GM23338 (cell line): ENCODE results near the gene KLHL25. TPM values are rescaled to one million over a fixed set of nuclear protein-coding genes. Genes with fewer than 3 reads are reported as not detected.

Source experiments
- ATAC-seq: fragments of 200-7000 bp; cut with Tn5 transposase; 3 replicates; pipeline ENCODE4 v1.9.1; 2020
- DNase-seq: peaks from one replicate; pipeline ENCODE4 v3.0.0-alpha.2; 2015; ENCODE audit warnings: low spot score
- H2AFZ ChIP-seq: fragments of 200-600 bp; sonication (generic); 2 replicates; pipeline ENCODE4 v1.8.0; 2016; ENCODE audit warnings: antibody characterized with exemption, mild to moderate bottlenecking, moderate library complexity
- H3F3A ChIP-seq: fragments of 200-600 bp; sonication (generic); replicated peaks from 2 replicates; pipeline ENCODE4 v1.8.0; 2017; ENCODE audit warnings: antibody characterized with exemption, mixed run types, low read depth
- H3K27ac ChIP-seq: fragments of 200-600 bp; sonication (generic); 2 replicates; pipeline ENCODE4 v1.6.1; 2016; ENCODE audit warnings: low read depth
- H3K27me3 ChIP-seq: fragments of 200-600 bp; sonication (generic); 2 replicates; pipeline ENCODE4 v1.8.0; 2016; ENCODE audit warnings: mild to moderate bottlenecking, mixed run types, moderate library complexity; ENCODE audit not compliant: insufficient read depth
- H3K36me3 ChIP-seq: fragments of 200-600 bp; sonication (generic); 2 replicates; pipeline ENCODE4 v1.8.0; 2016; ENCODE audit warnings: mild to moderate bottlenecking; ENCODE audit not compliant: insufficient read depth
- H3K4me1 ChIP-seq: fragments of 200-600 bp; sonication (generic); 2 replicates; pipeline ENCODE4 v1.8.0; 2016; ENCODE audit warnings: mild to moderate bottlenecking, moderate library complexity; ENCODE audit not compliant: insufficient read depth
- H3K4me2 ChIP-seq: fragments of 200-600 bp; sonication (generic); 2 replicates; pipeline ENCODE4 v1.7.1; 2017; ENCODE audit warnings: mixed run types
- H3K4me3 ChIP-seq: fragments of 200-600 bp; sonication (generic); 2 replicates; pipeline ENCODE4 v1.6.1; 2016; ENCODE audit warnings: mixed run types
- H3K79me2 ChIP-seq: fragments of 200-600 bp; sonication (generic); replicated peaks from 2 replicates; pipeline ENCODE4 v1.8.0; 2017; ENCODE audit warnings: mild to moderate bottlenecking; ENCODE audit not compliant: insufficient read depth
- H3K9me2 ChIP-seq: fragments of 200-600 bp; sonication (generic); 2 replicates; pipeline ENCODE4 v1.8.0; 2017; ENCODE audit not compliant: insufficient read depth
- H4K20me1 ChIP-seq: fragments of 200-600 bp; sonication (generic); replicated peaks from 2 replicates; pipeline ENCODE4 v1.8.0; 2017; ENCODE audit warnings: mild to moderate bottlenecking; ENCODE audit not compliant: insufficient read depth
- H3K27ac Mint-ChIP-seq: 2 replicates; pipeline ENCODE4 v1.8.0; 2020; ENCODE audit warnings: inconsistent platforms, mild to moderate bottlenecking, moderate library complexity, mixed read lengths
- H3K27me3 Mint-ChIP-seq: 3 replicates; pipeline ENCODE4 v1.8.0; 2022; ENCODE audit warnings: low read depth, mild to moderate bottlenecking, moderate library complexity, mixed read lengths, inconsistent platforms; ENCODE audit not compliant: insufficient read depth, poor library complexity
- H3K36me3 Mint-ChIP-seq: 3 replicates; pipeline ENCODE4 v1.8.0; 2021; ENCODE audit warnings: low read depth, mild to moderate bottlenecking, inconsistent platforms, moderate library complexity, mixed read lengths
- H3K4me1 Mint-ChIP-seq: 3 replicates; pipeline ENCODE4 v1.8.0; 2020; ENCODE audit warnings: mild to moderate bottlenecking, inconsistent platforms, mixed read lengths
- H3K4me3 Mint-ChIP-seq: 3 replicates; pipeline ENCODE4 v1.8.0; 2021; ENCODE audit warnings: moderate library complexity, mild to moderate bottlenecking, inconsistent platforms, mixed read lengths
- H3K9me3 Mint-ChIP-seq: 3 replicates; pipeline ENCODE4 v1.8.0; 2020; ENCODE audit warnings: moderate library complexity, mild to moderate bottlenecking, inconsistent platforms, mixed read lengths
- CREB1 ChIP-seq: fragments of 250-450 bp; sonication (Bioruptor Pico); IDR thresholded peaks from 2 replicates; pipeline ENCODE4 v1.5.0; 2020; ENCODE audit warnings: low read depth, mild to moderate bottlenecking, moderate library complexity
- EZH2 ChIP-seq: fragments of 200-600 bp; sonication (generic); IDR thresholded peaks from one replicate; pipeline ENCODE4 v1.8.0; 2017; ENCODE audit warnings: antibody characterized with exemption, mild to moderate bottlenecking, low read depth; ENCODE audit not compliant: unreplicated experiment
- POLR2AphosphoS5 ChIP-seq: IDR thresholded peaks from 2 replicates; pipeline ENCODE4 v1.6.1; 2016; ENCODE audit warnings: antibody characterized with exemption, low read depth
- STAT1 ChIP-seq: IDR thresholded peaks from one replicate; pipeline ENCODE4 v1.6.1; 2016; ENCODE audit warnings: antibody characterized with exemption; ENCODE audit not compliant: unreplicated experiment
- ZNF331 ChIP-seq: fragments of 250-450 bp; sonication (Bioruptor Pico); IDR thresholded peaks from 2 replicates; pipeline ENCODE4 v1.5.0; 2020; ENCODE audit warnings: low read depth, mild to moderate bottlenecking, moderate library complexity
- polyA plus RNA-seq: library from polyadenylated mRNA; unstranded; fragments of >200 nt; fragmentation: Nextera tagmentation; extraction: Ambion mirVana; gene quantifications from 2 replicates; pipeline ENCODE4 v1.2.1, GENCODE V29; 2016
- total RNA-seq: library from RNA; depleted of rRNA; stranded (reverse); fragments of >200 nt; shearing (Covaris generic); gene quantifications from 2 replicates; pipeline ENCODE4 v1.2.3, GENCODE V29; 2014
- TF ChIP-seq, protein P1 (sequence below): IDR thresholded peaks from 2 replicates; pipeline ENCODE4 v1.6.1; 2016; ENCODE audit warnings: antibody characterized with exemption
- TF ChIP-seq, protein P2 (sequence below): fragments of 250-450 bp; sonication (Bioruptor Pico); IDR thresholded peaks from 2 replicates; pipeline ENCODE4 v1.5.0; 2020; ENCODE audit warnings: mild to moderate bottlenecking, moderate library complexity

The KLHL25 gene
- total and polyA plus RNA-seq, 2 experiments from 2014 or later, result 5.2 to 28.5 TPM

DNA sequence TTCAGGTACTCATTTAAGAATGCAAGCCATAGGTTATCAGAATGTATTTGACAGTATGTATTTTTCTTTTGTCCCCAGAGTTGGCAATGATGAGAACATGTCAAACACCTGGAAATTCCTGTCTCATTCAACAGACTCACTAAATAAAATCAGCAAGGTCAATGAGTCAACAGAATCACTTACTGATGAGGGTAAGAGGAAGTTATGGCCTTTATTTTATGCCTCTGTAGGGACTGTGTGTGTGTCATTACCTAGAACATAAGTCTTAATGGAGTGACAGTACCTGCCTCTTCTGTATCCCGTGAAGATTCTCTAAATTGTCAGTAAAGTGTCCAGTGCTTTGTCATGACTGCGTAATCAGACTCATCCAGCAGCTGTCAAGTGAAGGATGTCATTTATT lies 77.5 kb downstream of the KLHL25 start:
- Histone ChIP-seq H3K4me2 (no peak overlapping the region), H3K4me3 (no peak overlapping the region), H3K4me1 (no peaks in the 10 kb centered on the region), H3K36me3 (peaks cover 9% of the 10 kb centered on the region; the same call in 1 of the 2 replicates), H3K79me2 (no peaks in the 10 kb centered on the region), H3K9me2 (no peaks in the 10 kb centered on the region), H4K20me1 (no peaks in the 10 kb centered on the region; the same call in 1 of the 2 replicates), H3K27me3 (no peaks in the 10 kb centered on the region), H3F3A (no peaks in the 10 kb centered on the region), H3K27ac (no peak overlapping the region), H2AFZ (no peak overlapping the region)
- no peak for DNase-seq
- TF ChIP-seq, protein P1, sequence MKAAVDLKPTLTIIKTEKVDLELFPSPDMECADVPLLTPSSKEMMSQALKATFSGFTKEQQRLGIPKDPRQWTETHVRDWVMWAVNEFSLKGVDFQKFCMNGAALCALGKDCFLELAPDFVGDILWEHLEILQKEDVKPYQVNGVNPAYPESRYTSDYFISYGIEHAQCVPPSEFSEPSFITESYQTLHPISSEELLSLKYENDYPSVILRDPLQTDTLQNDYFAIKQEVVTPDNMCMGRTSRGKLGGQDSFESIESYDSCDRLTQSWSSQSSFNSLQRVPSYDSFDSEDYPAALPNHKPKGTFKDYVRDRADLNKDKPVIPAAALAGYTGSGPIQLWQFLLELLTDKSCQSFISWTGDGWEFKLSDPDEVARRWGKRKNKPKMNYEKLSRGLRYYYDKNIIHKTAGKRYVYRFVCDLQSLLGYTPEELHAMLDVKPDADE, result no peak
- TF ChIP-seq EZH2 (no peak), CREB1 (CRISPR knock-in tag) (no peak), STAT1 (no peak), ZNF331 (CRISPR knock-in tag) (no peak), POLR2AphosphoS5 (no peak)
- TF ChIP-seq, protein P2, sequence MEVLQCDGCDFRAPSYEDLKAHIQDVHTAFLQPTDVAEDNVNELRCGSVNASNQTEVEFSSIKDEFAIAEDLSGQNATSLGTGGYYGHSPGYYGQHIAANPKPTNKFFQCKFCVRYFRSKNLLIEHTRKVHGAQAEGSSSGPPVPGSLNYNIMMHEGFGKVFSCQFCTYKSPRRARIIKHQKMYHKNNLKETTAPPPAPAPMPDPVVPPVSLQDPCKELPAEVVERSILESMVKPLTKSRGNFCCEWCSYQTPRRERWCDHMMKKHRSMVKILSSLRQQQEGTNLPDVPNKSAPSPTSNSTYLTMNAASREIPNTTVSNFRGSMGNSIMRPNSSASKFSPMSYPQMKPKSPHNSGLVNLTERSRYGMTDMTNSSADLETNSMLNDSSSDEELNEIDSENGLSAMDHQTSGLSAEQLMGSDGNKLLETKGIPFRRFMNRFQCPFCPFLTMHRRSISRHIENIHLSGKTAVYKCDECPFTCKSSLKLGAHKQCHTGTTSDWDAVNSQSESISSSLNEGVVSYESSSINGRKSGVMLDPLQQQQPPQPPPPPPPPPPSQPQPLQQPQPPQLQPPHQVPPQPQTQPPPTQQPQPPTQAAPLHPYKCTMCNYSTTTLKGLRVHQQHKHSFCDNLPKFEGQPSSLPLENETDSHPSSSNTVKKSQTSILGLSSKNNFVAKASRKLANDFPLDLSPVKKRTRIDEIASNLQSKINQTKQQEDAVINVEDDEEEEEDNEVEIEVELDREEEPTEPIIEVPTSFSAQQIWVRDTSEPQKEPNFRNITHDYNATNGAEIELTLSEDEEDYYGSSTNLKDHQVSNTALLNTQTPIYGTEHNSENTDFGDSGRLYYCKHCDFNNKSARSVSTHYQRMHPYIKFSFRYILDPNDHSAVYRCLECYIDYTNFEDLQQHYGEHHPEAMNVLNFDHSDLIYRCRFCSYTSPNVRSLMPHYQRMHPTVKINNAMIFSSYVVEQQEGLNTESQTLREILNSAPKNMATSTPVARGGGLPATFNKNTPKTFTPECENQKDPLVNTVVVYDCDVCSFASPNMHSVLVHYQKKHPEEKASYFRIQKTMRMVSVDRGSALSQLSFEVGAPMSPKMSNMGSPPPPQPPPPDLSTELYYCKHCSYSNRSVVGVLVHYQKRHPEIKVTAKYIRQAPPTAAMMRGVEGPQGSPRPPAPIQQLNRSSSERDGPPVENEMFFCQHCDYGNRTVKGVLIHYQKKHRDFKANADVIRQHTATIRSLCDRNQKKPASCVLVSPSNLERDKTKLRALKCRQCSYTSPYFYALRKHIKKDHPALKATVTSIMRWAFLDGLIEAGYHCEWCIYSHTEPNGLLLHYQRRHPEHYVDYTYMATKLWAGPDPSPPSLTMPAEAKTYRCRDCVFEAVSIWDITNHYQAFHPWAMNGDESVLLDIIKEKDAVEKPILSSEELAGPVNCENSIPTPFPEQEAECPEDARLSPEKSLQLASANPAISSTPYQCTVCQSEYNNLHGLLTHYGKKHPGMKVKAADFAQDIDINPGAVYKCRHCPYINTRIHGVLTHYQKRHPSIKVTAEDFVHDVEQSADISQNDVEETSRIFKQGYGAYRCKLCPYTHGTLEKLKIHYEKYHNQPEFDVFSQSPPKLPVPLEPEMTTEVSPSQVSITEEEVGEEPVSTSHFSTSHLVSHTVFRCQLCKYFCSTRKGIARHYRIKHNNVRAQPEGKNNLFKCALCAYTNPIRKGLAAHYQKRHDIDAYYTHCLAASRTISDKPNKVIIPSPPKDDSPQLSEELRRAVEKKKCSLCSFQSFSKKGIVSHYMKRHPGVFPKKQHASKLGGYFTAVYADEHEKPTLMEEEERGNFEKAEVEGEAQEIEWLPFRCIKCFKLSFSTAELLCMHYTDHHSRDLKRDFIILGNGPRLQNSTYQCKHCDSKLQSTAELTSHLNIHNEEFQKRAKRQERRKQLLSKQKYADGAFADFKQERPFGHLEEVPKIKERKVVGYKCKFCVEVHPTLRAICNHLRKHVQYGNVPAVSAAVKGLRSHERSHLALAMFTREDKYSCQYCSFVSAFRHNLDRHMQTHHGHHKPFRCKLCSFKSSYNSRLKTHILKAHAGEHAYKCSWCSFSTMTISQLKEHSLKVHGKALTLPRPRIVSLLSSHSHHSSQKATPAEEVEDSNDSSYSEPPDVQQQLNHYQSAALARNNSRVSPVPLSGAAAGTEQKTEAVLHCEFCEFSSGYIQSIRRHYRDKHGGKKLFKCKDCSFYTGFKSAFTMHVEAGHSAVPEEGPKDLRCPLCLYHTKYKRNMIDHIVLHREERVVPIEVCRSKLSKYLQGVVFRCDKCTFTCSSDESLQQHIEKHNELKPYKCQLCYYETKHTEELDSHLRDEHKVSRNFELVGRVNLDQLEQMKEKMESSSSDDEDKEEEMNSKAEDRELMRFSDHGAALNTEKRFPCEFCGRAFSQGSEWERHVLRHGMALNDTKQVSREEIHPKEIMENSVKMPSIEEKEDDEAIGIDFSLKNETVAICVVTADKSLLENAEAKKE (CRISPR knock-in tag), result no peak
- no peak overlapping the region for H3K27ac Mint-ChIP-seq
- H3K4me1 Mint-ChIP-seq, result no peaks in the 10 kb centered on the region
- H3K4me3 Mint-ChIP-seq, result no peak overlapping the region
- ATAC-seq, result no peak
- H3K36me3 Mint-ChIP-seq, result peaks cover 30% of the 10 kb centered on the region
- no peaks in the 10 kb centered on the region for H3K27me3 Mint-ChIP-seq
- H3K9me3 Mint-ChIP-seq, result no peaks in the 10 kb centered on the region
